Trophoblast cell (in vitro differentiated cells and primary cell): ENCODE results near the gene NFATC2.

Experiments
- DNase-seq, 2 donors: peaks; one replicate each; pipeline ENCODE4 v3.0.0-alpha.2; 2016
- H2AFZ ChIP-seq: 2 replicates; pipeline ENCODE4 v1.6.1; 2013; ENCODE audit warnings: low read length, moderate library complexity, mild to moderate bottlenecking; ENCODE audit not compliant: insufficient read depth, poor library complexity
- H2AK5ac ChIP-seq: 2 replicates; pipeline ENCODE4 v1.6.1; 2013; ENCODE audit warnings: mild to moderate bottlenecking, low read length
- H2BK120ac ChIP-seq: 2 replicates; pipeline ENCODE4 v1.6.1; 2013; ENCODE audit warnings: low read length, mild to moderate bottlenecking, moderate library complexity; ENCODE audit not compliant: insufficient read depth, poor library complexity
- H2BK12ac ChIP-seq: 2 replicates; pipeline ENCODE4 v1.6.1; 2013; ENCODE audit warnings: mild to moderate bottlenecking, low read length, moderate library complexity
- H2BK5ac ChIP-seq: 2 replicates; pipeline ENCODE4 v1.6.1; 2013; ENCODE audit warnings: low read length, low read depth, moderate library complexity, mild to moderate bottlenecking; ENCODE audit not compliant: poor library complexity
- H3K14ac ChIP-seq: 2 replicates; pipeline ENCODE4 v1.6.1; 2013; ENCODE audit warnings: mild to moderate bottlenecking, low read length
- H3K18ac ChIP-seq: 2 replicates; pipeline ENCODE4 v1.6.1; 2013; ENCODE audit warnings: mild to moderate bottlenecking, low read length
- H3K23ac ChIP-seq: 2 replicates; pipeline ENCODE4 v1.6.1; 2013; ENCODE audit warnings: low read length
- H3K27ac ChIP-seq: 2 replicates; pipeline ENCODE4 v1.5.1; 2013; ENCODE audit warnings: low read depth, mild to moderate bottlenecking, inconsistent platforms, low read length, moderate library complexity
- H3K27me3 ChIP-seq: 2 replicates; pipeline ENCODE4 v1.6.1; 2013; ENCODE audit warnings: inconsistent platforms, mild to moderate bottlenecking, low read length, moderate library complexity; ENCODE audit not compliant: insufficient read depth
- H3K36me3 ChIP-seq, 2 experiments: 1 replicate in 1 of 2; 2 replicates in 1 of 2; pipeline ENCODE4 v1.6.1; 2013; ENCODE audit warnings: low read length in 2 of 2, mild to moderate bottlenecking in 2 of 2, moderate library complexity in 1 of 2; ENCODE audit not compliant: insufficient read depth in 2 of 2, control insufficient read depth in 1 of 2
- H3K4ac ChIP-seq: 2 replicates; pipeline ENCODE4 v1.6.1; 2013; ENCODE audit warnings: low read depth, mild to moderate bottlenecking, low read length, moderate library complexity
- H3K4me1 ChIP-seq, 2 experiments: 1 replicate in 1 of 2; 2 replicates in 1 of 2; pipeline ENCODE4 v1.6.1; 2013; ENCODE audit warnings: low read length in 2 of 2, mild to moderate bottlenecking in 2 of 2, moderate library complexity in 1 of 2; ENCODE audit not compliant: insufficient read depth in 2 of 2, control insufficient read depth in 1 of 2
- H3K4me2 ChIP-seq: 2 replicates; pipeline ENCODE4 v1.6.1; 2013; ENCODE audit warnings: inconsistent platforms, mild to moderate bottlenecking, low read length, moderate library complexity
- H3K4me3 ChIP-seq: 2 replicates; pipeline ENCODE4 v1.5.1; 2013; ENCODE audit warnings: mild to moderate bottlenecking, low read depth, low read length, inconsistent platforms
- H3K79me1 ChIP-seq: one replicate; pipeline ENCODE4 v1.6.1; 2013; ENCODE audit warnings: low read length
- H3K79me2 ChIP-seq: 2 replicates; pipeline ENCODE4 v1.6.1; 2013; ENCODE audit warnings: low read length, mild to moderate bottlenecking; ENCODE audit not compliant: control insufficient read depth, insufficient read depth, poor library complexity
- H3K9ac ChIP-seq: 2 replicates; pipeline ENCODE4 v1.6.1; 2013; ENCODE audit warnings: mild to moderate bottlenecking, low read length
- H3K9me3 ChIP-seq: 2 replicates; pipeline ENCODE4 v1.6.1; 2013; ENCODE audit warnings: low read depth, mild to moderate bottlenecking, control low read depth, inconsistent platforms, low read length; ENCODE audit not compliant: insufficient read depth
- H4K12ac ChIP-seq: 2 replicates; pipeline ENCODE4 v1.6.1; 2013; ENCODE audit warnings: low read depth, mild to moderate bottlenecking, low read length, moderate library complexity
- H4K8ac ChIP-seq: 2 replicates; pipeline ENCODE4 v1.6.1; 2013; ENCODE audit warnings: low read depth, mild to moderate bottlenecking, low read length, moderate library complexity
- H4K91ac ChIP-seq: one replicate; pipeline ENCODE4 v1.6.1; 2013; ENCODE audit warnings: low read depth, mild to moderate bottlenecking, low read length, moderate library complexity
- WGBS: extraction: QIAGEN DNeasy Blood & Tissue Kit; methylation state at CpG from one replicate; pipeline ENCODE4 v1.1.7; 2013; ENCODE audit warnings: missing lambda C conversion rate; ENCODE audit not compliant: insufficient read length, insufficient coverage; ENCODE audit errors: extremely low coverage; 5-methylcytosine and 5-hydroxymethylcytosine counted together

The NFATC2 gene

GRCh38 chr20:51425347-51426106 is 117.0 kb downstream of the NFATC2 start:
- peaks cover 25% of the 10 kb centered on the region for H3K79me2 ChIP-seq
- H3K79me1 ChIP-seq, result peaks cover 76% of the 10 kb centered on the region
- peaks cover 44 to 47% of the 10 kb centered on the region in 2 experiments for H3K4me1 ChIP-seq
- peak overlapping the region; percentile 96 for H3K14ac ChIP-seq
- peak overlapping the region; percentile 95 for H3K18ac ChIP-seq
- H3K4me3 ChIP-seq, result no peak overlapping the region
- H3K4ac ChIP-seq, result peak overlapping the region; percentile 96
- H2BK5ac ChIP-seq, result peak overlapping the region; percentile 97
- peak overlapping the region; percentile 98 for H2AK5ac ChIP-seq
- H3K36me3 ChIP-seq, result no peaks in the 10 kb centered on the region
- no peaks in the 10 kb centered on the region for H3K27me3 ChIP-seq
- no peaks in the 10 kb centered on the region for H3K9me3 ChIP-seq
- peak overlapping the region; percentile 97 for H2BK120ac ChIP-seq
- peak overlapping the region; percentile 80 for H4K8ac ChIP-seq
- DNase-seq, result no peak
- no peak overlapping the region for H3K23ac ChIP-seq
- peak overlapping the region; percentile 33 for H3K9ac ChIP-seq
- peak overlapping the region; percentile 98 for H2BK12ac ChIP-seq
- peak overlapping the region; percentile 98 for H4K91ac ChIP-seq
- H4K12ac ChIP-seq, result peak overlapping the region; percentile 72
- WGBS, result no CpG with 5 or more reads among the region's 22 CpGs
- H3K27ac ChIP-seq, result peak overlapping the region; percentile 95
- H3K4me2 ChIP-seq, result no peak overlapping the region
- peak overlapping the region; percentile 74 for H2AFZ ChIP-seq

GRCh38 chr20:51424270-51425117 is 118.0 kb downstream of the NFATC2 start:
- no peaks in the 10 kb centered on the region for H3K27me3 ChIP-seq
- H3K36me3 ChIP-seq, result no peaks in the 10 kb centered on the region

GRCh38 chr20:51423810-51424209 is 118.7 kb downstream of the NFATC2 start:
- Histone ChIP-seq H3K4me2 (no peak overlapping the region), H3K27ac (peak overlapping the region; percentile 95), H3K79me1 (peaks cover 60% of the 10 kb centered on the region), H3K27me3 (no peaks in the 10 kb centered on the region), H3K9me3 (no peaks in the 10 kb centered on the region), H3K79me2 (peaks cover 20% of the 10 kb centered on the region), H3K14ac (no peak overlapping the region), H2BK120ac (peak overlapping the region; percentile 95), H3K9ac (no peak overlapping the region), H3K23ac (no peak overlapping the region), H4K91ac (peak overlapping the region; percentile 95), H2BK5ac (peak overlapping the region; percentile 87), H3K4me1 (peaks cover 37 to 38% of the 10 kb centered on the region in 2 experiments), H3K4me3 (no peak overlapping the region), H2AK5ac (no peak overlapping the region), H2BK12ac (no peak overlapping the region), H4K12ac (no peak overlapping the region), H2AFZ (no peak overlapping the region), H3K4ac (no peak overlapping the region), H4K8ac (no peak overlapping the region), H3K36me3 (no peaks in the 10 kb centered on the region), H3K18ac (no peak overlapping the region)
- peak; percentile 94 to 98 for DNase-seq
- WGBS, result no CpG with 5 or more reads among the region's 7 CpGs

More at GRCh38 chr20:51424270-51425117, 118.0 kb downstream of the NFATC2 start:
- H3K9ac ChIP-seq, result no peak overlapping the region
- WGBS, result no CpG with 5 or more reads among the region's 15 CpGs
- peak overlapping the region; percentile 95 for H4K91ac ChIP-seq
- no peak overlapping the region for H2AFZ ChIP-seq
- no peak overlapping the region for H3K23ac ChIP-seq
- peaks cover 44% of the 10 kb centered on the region in 2 experiments for H3K4me1 ChIP-seq
- peaks cover 25% of the 10 kb centered on the region for H3K79me2 ChIP-seq
- H3K4ac ChIP-seq, result peak overlapping the region; percentile 63
- peaks cover 67% of the 10 kb centered on the region for H3K79me1 ChIP-seq
- H3K4me2 ChIP-seq, result peak overlapping the region; percentile 7
- H3K4me3 ChIP-seq, result no peak overlapping the region
- H4K8ac ChIP-seq, result peak overlapping the region; percentile 61
- DNase-seq, result no peak
- H3K9me3 ChIP-seq, result no peaks in the 10 kb centered on the region
- peak overlapping the region; percentile 95 for H2BK120ac ChIP-seq
- H3K14ac ChIP-seq, result peak overlapping the region; percentile 85
- peak overlapping the region; percentile 95 for H3K27ac ChIP-seq
- H2AK5ac ChIP-seq, result peak overlapping the region; percentile 70
- peak overlapping the region; percentile 87 for H2BK5ac ChIP-seq
- peak overlapping the region; percentile 17 for H4K12ac ChIP-seq
- peak overlapping the region; percentile 92 for H2BK12ac ChIP-seq
- peak overlapping the region; percentile 69 for H3K18ac ChIP-seq

- H3K4me1 ChIP-seq, result peaks cover 33% of the 10 kb centered on the region in 2 experiments
- no peak overlapping the region for H3K4me2 ChIP-seq
- H2AFZ ChIP-seq, result no peak overlapping the region
- WGBS, result no CpG with 5 or more reads among the region's 1 CpG
- peak overlapping the region; percentile 87 for H3K14ac ChIP-seq
- H3K9ac ChIP-seq, result no peak overlapping the region
- H3K79me1 ChIP-seq, result peaks cover 56% of the 10 kb centered on the region
- H2BK120ac ChIP-seq, result peak overlapping the region; percentile 91
- H4K8ac ChIP-seq, result no peak overlapping the region
- H2BK5ac ChIP-seq, result peak overlapping the region; percentile 96
- peak in 1 of 2 donors; percentile 9 for DNase-seq
- H3K36me3 ChIP-seq, result no peaks in the 10 kb centered on the region
- H3K23ac ChIP-seq, result no peak overlapping the region
- peak overlapping the region; percentile 68 for H3K4ac ChIP-seq
- H3K27me3 ChIP-seq, result no peaks in the 10 kb centered on the region
- H3K9me3 ChIP-seq, result no peaks in the 10 kb centered on the region
- peak overlapping the region; percentile 86 for H2AK5ac ChIP-seq
- H3K79me2 ChIP-seq, result peaks cover 20% of the 10 kb centered on the region
- peak overlapping the region; percentile 94 for H4K91ac ChIP-seq
- no peak overlapping the region for H3K18ac ChIP-seq
- no peak overlapping the region for H4K12ac ChIP-seq
- H3K27ac ChIP-seq, result peak overlapping the region; percentile 92
- no peak overlapping the region for H3K4me3 ChIP-seq
- H2BK12ac ChIP-seq, result peak overlapping the region; percentile 86
These were observed 119.2 kb downstream of the NFATC2 start for GRCh38 chr20:51423290-51423667.
